Body of pancreas (tissue), 4 donors: ENCODE data around the gene UBE2A. TPM values are rescaled to one million over a fixed set of nuclear protein-coding genes. Genes with fewer than 3 reads are reported as not detected.

Source experiments
- ATAC-seq: fragments of 150-250 bp; one replicate; pipeline ENCODE4 v1.9.1; 2016
- DNase-seq, 4 donors: peaks; one replicate each; pipeline ENCODE4 v3.0.0-alpha.2; 2019
- H3K27ac ChIP-seq, 4 donors: fragments of 200-600 bp; sonication (generic); 1 replicate in 3 of 4; 2 replicates in 1 of 4; pipeline versions ENCODE4 v1.5.1 to v1.6.1; 2016 to 2019; ENCODE audit warnings: mild to moderate bottlenecking in 1 of 4, mixed read lengths in 1 of 4, moderate library complexity in 1 of 4
- H3K27me3 ChIP-seq, 2 donors: fragments of 200-600 bp; sonication (generic); one replicate each; pipeline ENCODE4 v1.6.0; 2016; ENCODE audit warnings: mild to moderate bottlenecking in 1 of 2
- H3K36me3 ChIP-seq, 2 donors: fragments of 200-600 bp; sonication (generic); replicated peaks in 1 of 2; 2 replicates each; pipeline ENCODE4 v1.5.1; 2016; ENCODE audit warnings: low read depth in 2 of 2; ENCODE audit not compliant: insufficient read depth in 1 of 2
- H3K4me1 ChIP-seq: fragments of 200-600 bp; sonication (generic); one replicate; pipeline ENCODE4 v1.6.0; 2016
- H3K4me3 ChIP-seq, 2 donors: fragments of 200-600 bp; sonication (generic); 1 replicate in 1 of 2; 2 replicates in 1 of 2; pipeline ENCODE4 v1.5.1; 2016 to 2019
- H3K9me3 ChIP-seq, 3 donors: fragments of 200-600 bp; sonication (generic); 1 replicate in 2 of 3; 2 replicates in 1 of 3; pipeline ENCODE4 v1.5.1; 2016
- POLR2A ChIP-seq, 3 donors: fragments of 450-650 bp; IDR thresholded peaks; one replicate each; pipeline ENCODE4 v1.6.1; 2016; ENCODE audit warnings: antibody characterized with exemption in 3 of 3, mild to moderate bottlenecking in 2 of 3
- WGBS, 2 donors: methylation state at CpG; one replicate each; pipeline ENCODE4 v1.1.5; 2017; 5-methylcytosine and 5-hydroxymethylcytosine counted together
- intact Hi-C: fragments of 100-400 bp; cut with DNase I; formaldehyde crosslinking; loops from one replicate; pipeline ENCODE4 v1.15.1; 2023
- total RNA-seq, 2 donors: library from RNA; depleted of rRNA; stranded (reverse); fragments of >200 nt; gene quantifications; one replicate each; pipeline ENCODE4 v1.1.0, GENCODE V29; 2016
- TF ChIP-seq, protein P1 (sequence below), 7 experiments: fragments of 450-650 bp in 4 of 7; fragments of 200-600 bp in 3 of 7; sonication (generic) in 3 of 7; IDR thresholded peaks; one replicate each; pipeline ENCODE4 v1.5.1; 2016 to 2019; ENCODE audit warnings: antibody characterized with exemption in 7 of 7

UBE2A gene
- total RNA-seq, 2 donors from 2014 or later, result 23.1 to 35.9 TPM

DNA sequence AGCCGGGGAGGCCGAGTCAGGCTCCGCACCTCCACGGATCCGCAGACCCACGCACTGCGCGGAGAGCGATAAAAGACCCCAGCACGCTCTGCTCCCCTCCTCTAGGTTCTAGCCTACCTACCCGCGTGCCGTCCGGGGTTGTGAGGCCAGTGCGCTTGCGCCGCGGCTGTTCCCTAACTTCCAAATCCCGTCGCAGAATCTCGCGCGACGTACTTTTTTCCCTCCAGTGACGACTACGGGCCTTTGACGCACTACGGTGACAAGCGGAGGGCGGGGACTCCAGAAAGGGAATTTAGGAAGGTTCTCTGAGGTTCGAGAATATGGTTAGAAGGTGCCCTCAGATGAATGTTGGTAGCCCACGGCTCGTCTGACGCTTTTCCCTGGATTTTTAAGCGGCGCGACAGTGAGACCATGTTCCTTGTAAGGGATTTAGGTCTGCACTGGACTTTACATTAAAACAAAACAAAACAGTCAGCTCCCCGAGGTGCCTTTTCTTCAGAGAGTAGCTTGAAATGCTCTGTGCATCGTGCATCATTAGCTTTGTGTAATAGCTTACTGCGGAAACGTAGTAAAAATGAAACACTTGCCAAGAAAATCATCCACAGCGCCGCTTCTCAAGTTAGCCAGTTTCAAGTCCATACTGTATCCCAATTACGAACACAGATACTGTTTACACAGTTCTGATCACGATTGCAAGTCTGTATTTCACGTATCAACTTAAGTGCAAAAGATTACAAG lies 32.1 kb downstream of the UBE2A start, which contains the start of gene NKRF:
Gene NKRF, minus strand, starts transcription at position 145 of the 738 bp plus-strand sequence.
- DNase-seq (peak; percentile 92 to 95 (median 94)), ATAC-seq (peak; percentile 97)
- H3K4me3 ChIP-seq, result peak within 1 kb of the TSS; percentile 41 to 51
- whole genome bisulfite sequencing, 2 donors, result 0% methylated on average over 29 to 46 of the region's 46 CpGs
- no peaks in the 10 kb centered on the region for H3K27me3 ChIP-seq
- H3K36me3 ChIP-seq, result no peaks in the 10 kb centered on the region
- H3K9me3 ChIP-seq, result no peaks in the 10 kb centered on the region
- no peaks in the 10 kb centered on the region for H3K4me1 ChIP-seq
- intact Hi-C loops, result no loop called here
- peak within 1 kb of the TSS; percentile 77 to 93 (median 82) for H3K27ac ChIP-seq
- TF ChIP-seq POLR2A (IDR thresholded peaks at IDR 0.05), result peak; percentile 34 to 86 (median 78)
- TF ChIP-seq, protein P1, sequence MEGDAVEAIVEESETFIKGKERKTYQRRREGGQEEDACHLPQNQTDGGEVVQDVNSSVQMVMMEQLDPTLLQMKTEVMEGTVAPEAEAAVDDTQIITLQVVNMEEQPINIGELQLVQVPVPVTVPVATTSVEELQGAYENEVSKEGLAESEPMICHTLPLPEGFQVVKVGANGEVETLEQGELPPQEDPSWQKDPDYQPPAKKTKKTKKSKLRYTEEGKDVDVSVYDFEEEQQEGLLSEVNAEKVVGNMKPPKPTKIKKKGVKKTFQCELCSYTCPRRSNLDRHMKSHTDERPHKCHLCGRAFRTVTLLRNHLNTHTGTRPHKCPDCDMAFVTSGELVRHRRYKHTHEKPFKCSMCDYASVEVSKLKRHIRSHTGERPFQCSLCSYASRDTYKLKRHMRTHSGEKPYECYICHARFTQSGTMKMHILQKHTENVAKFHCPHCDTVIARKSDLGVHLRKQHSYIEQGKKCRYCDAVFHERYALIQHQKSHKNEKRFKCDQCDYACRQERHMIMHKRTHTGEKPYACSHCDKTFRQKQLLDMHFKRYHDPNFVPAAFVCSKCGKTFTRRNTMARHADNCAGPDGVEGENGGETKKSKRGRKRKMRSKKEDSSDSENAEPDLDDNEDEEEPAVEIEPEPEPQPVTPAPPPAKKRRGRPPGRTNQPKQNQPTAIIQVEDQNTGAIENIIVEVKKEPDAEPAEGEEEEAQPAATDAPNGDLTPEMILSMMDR (IDR thresholded peaks at IDR 0.05), result no peak

- no peak overlapping the region for H3K4me3 ChIP-seq
- DNase-seq (no peak), ATAC-seq (no peak)
- H3K36me3 ChIP-seq, result no peaks in the 10 kb centered on the region
- TF ChIP-seq POLR2A (IDR thresholded peaks at IDR 0.05), result no peak
- TF ChIP-seq, protein P1 (IDR thresholded peaks at IDR 0.05), result no peak
- H3K27ac ChIP-seq, result peak overlapping the region; percentile 77 to 93 (median 82)
- WGBS, 2 donors, result 6 to 21% methylated on average over 7 of the region's 7 CpGs
- intact Hi-C loops, result no loop called here
- H3K27me3 ChIP-seq, result no peaks in the 10 kb centered on the region
- H3K9me3 ChIP-seq, result no peaks in the 10 kb centered on the region
- H3K4me1 ChIP-seq, result no peaks in the 10 kb centered on the region
These were observed 32.6 kb downstream of the UBE2A start for GRCh38 chrX:119607018-119607389.

GRCh38 chrX:119614776-119615175 lies 40.4 kb downstream of the UBE2A start:
- 69 to 88% methylated on average over 11 to 13 of the region's 13 CpGs for WGBS, 2 donors
- no peak overlapping the region for H3K27ac ChIP-seq
- H3K36me3 ChIP-seq, result no peaks in the 10 kb centered on the region
- H3K27me3 ChIP-seq, result no peaks in the 10 kb centered on the region
- DNase-seq, result no peak
- no peak overlapping the region for H3K4me3 ChIP-seq
- H3K4me1 ChIP-seq, result no peaks in the 10 kb centered on the region
- ATAC-seq, result no peak
- intact Hi-C loops, result loop anchor here (10.0 kb wide), 1 partner anchor 120 kb away; no protein-coding TSS in a partner anchor
- H3K9me3 ChIP-seq, result no peaks in the 10 kb centered on the region
- no peak for TF ChIP-seq POLR2A (IDR thresholded peaks at IDR 0.05)
- TF ChIP-seq, protein P1 (IDR thresholded peaks at IDR 0.05), result no peak

- Histone ChIP-seq H3K9me3 (no peaks in the 10 kb centered on the region), H3K27ac (no peak overlapping the region), H3K4me3 (no peak overlapping the region), H3K36me3 (no peaks in the 10 kb centered on the region), H3K4me1 (no peaks in the 10 kb centered on the region), H3K27me3 (no peaks in the 10 kb centered on the region)
- peak in 1 of 4 donors; percentile 6 for DNase-seq
- 63 to 67% methylated on average over 14 of the region's 15 CpGs for WGBS, 2 donors
- intact Hi-C loops, result loop anchor here (10.0 kb wide), 1 partner anchor 117 kb away; no protein-coding TSS in a partner anchor
- no peak for TF ChIP-seq POLR2A (IDR thresholded peaks at IDR 0.05)
- TF ChIP-seq, protein P1 (IDR thresholded peaks at IDR 0.05), result no peak
- ATAC-seq, result no peak
These were observed 43.3 kb downstream of the UBE2A start for GRCh38 chrX:119617517-119618164.
